Suprapubic skin (tissue), 4 donors: ENCODE results near the gene TAS1R2. TPM values are rescaled to one million over a fixed set of nuclear protein-coding genes. Genes with fewer than 3 reads are reported as not detected.

ENCODE experiments used
- DNase-seq, 2 donors: peaks; one replicate each; pipeline ENCODE4 v3.0.0-alpha.2; 2019; ENCODE audit warnings: low spot score in 2 of 2
- H3K27ac ChIP-seq: fragments of 200-600 bp; sonication (generic); one replicate; pipeline ENCODE4 v1.5.1; 2019
- H3K27me3 ChIP-seq: fragments of 200-600 bp; sonication (generic); one replicate; pipeline ENCODE4 v1.5.1; 2019
- H3K36me3 ChIP-seq: fragments of 200-600 bp; sonication (generic); one replicate; pipeline ENCODE4 v1.5.1; 2019
- H3K4me1 ChIP-seq: fragments of 200-600 bp; sonication (generic); one replicate; pipeline ENCODE4 v1.5.1; 2019
- H3K4me3 ChIP-seq: fragments of 200-600 bp; sonication (generic); one replicate; pipeline ENCODE4 v1.5.1; 2019; ENCODE audit warnings: mild to moderate bottlenecking
- H3K9me3 ChIP-seq: fragments of 200-600 bp; sonication (generic); one replicate; pipeline ENCODE4 v1.5.1; 2019
- CTCF ChIP-seq, 2 donors: fragments of 200-600 bp in 1 of 2; fragments of 450-650 bp in 1 of 2; sonication (generic) in 1 of 2; IDR thresholded peaks; one replicate each; pipeline ENCODE4 v1.5.1; 2016 to 2019; ENCODE audit warnings: antibody characterized with exemption in 2 of 2, mild to moderate bottlenecking in 1 of 2, moderate library complexity in 1 of 2
- EP300 ChIP-seq: sonication (generic); formaldehyde crosslinking; IDR thresholded peaks from one replicate; pipeline ENCODE4 v1.6.1; 2017; ENCODE audit warnings: antibody characterized with exemption
- POLR2A ChIP-seq, 2 donors: fragments of 450-650 bp; IDR thresholded peaks; one replicate each; pipeline ENCODE4 v1.6.1; 2017; ENCODE audit warnings: antibody characterized with exemption in 2 of 2, mild to moderate bottlenecking in 2 of 2, moderate library complexity in 2 of 2
- POLR2AphosphoS5 ChIP-seq, 3 donors: sonication (generic); formaldehyde crosslinking; IDR thresholded peaks; one replicate each; pipeline ENCODE4 v1.6.1; 2017; ENCODE audit warnings: antibody characterized with exemption in 3 of 3
- WGBS: methylation state at CpG from one replicate; pipeline ENCODE4 v1.1.5; 2018; 5-methylcytosine and 5-hydroxymethylcytosine counted together
- total RNA-seq, 4 donors: library from RNA; depleted of rRNA; stranded (reverse); fragments of >200 nt; gene quantifications; one replicate each; pipeline ENCODE4 v1.1.0, GENCODE V29; 2016

Gene TAS1R2
- total RNA-seq, 4 donors from 2014 or later: 0.38 to 1.3 (median 1.2) TPM; not detected in 1

- Histone ChIP-seq H3K4me3 (no peak overlapping the region), H3K27me3 (peaks cover 26% of the 10 kb centered on the region), H3K36me3 (no peaks in the 10 kb centered on the region), H3K27ac (no peak overlapping the region), H3K4me1 (no peaks in the 10 kb centered on the region), H3K9me3 (no peaks in the 10 kb centered on the region)
- no peak for TF ChIP-seq POLR2AphosphoS5 (IDR thresholded peaks at IDR 0.05)
- no peak for TF ChIP-seq EP300
- TF ChIP-seq POLR2A (IDR thresholded peaks at IDR 0.05): no peak
- TF ChIP-seq CTCF (IDR thresholded peaks at IDR 0.05): no peak
- DNase-seq: no peak
- 75% methylated on average over 10 of the region's 16 CpGs for WGBS
These were observed 49.2 kb downstream of the TAS1R2 start for GRCh38 chr1:18809953-18810899.

- Histone ChIP-seq H3K36me3 (no peaks in the 10 kb centered on the region), H3K27ac (no peak overlapping the region), H3K4me3 (no peak overlapping the region), H3K27me3 (peaks cover 31% of the 10 kb centered on the region), H3K4me1 (no peaks in the 10 kb centered on the region), H3K9me3 (no peaks in the 10 kb centered on the region)
- no peak for DNase-seq
- no peak for TF ChIP-seq POLR2AphosphoS5 (IDR thresholded peaks at IDR 0.05)
- TF ChIP-seq CTCF (IDR thresholded peaks at IDR 0.05): no peak
- TF ChIP-seq EP300: no peak
- TF ChIP-seq POLR2A (IDR thresholded peaks at IDR 0.05): no peak
- WGBS: 100% methylated on average over 2 of the region's 8 CpGs
These were observed 50.9 kb downstream of the TAS1R2 start for GRCh38 chr1:18808550-18808949.

- Histone ChIP-seq H3K4me3 (no peak overlapping the region), H3K9me3 (no peaks in the 10 kb centered on the region), H3K27me3 (peaks cover 36% of the 10 kb centered on the region), H3K4me1 (no peaks in the 10 kb centered on the region), H3K36me3 (no peaks in the 10 kb centered on the region), H3K27ac (no peak overlapping the region)
- DNase-seq: no peak
- TF ChIP-seq CTCF (IDR thresholded peaks at IDR 0.05): no peak
- TF ChIP-seq EP300: no peak
- no peak for TF ChIP-seq POLR2A (IDR thresholded peaks at IDR 0.05)
- no peak for TF ChIP-seq POLR2AphosphoS5 (IDR thresholded peaks at IDR 0.05)
- WGBS: 88% methylated on average over 5 of the region's 10 CpGs
These were observed 52.0 kb downstream of the TAS1R2 start for GRCh38 chr1:18807334-18808063.

GRCh38 chr1:18805925-18806849 lies 53.3 kb downstream of the TAS1R2 start:
- Histone ChIP-seq H3K4me1 (no peaks in the 10 kb centered on the region), H3K27ac (no peak overlapping the region), H3K9me3 (no peaks in the 10 kb centered on the region), H3K27me3 (peaks cover 36% of the 10 kb centered on the region), H3K36me3 (no peaks in the 10 kb centered on the region), H3K4me3 (no peak overlapping the region)
- TF ChIP-seq POLR2A (IDR thresholded peaks at IDR 0.05) (no peak), POLR2AphosphoS5 (IDR thresholded peaks at IDR 0.05) (no peak), CTCF (IDR thresholded peaks at IDR 0.05) (no peak), EP300 (no peak)
- WGBS: 81% methylated on average over 5 of the region's 7 CpGs
- DNase-seq: no peak
